Measurements from ENCODE around the gene TNFAIP8L3.
"Not testable (repeated sequence)": the region's sequence is repeated elsewhere in the genome, so short reads cannot be mapped to it uniquely, and the experiment has no call there.

TNFAIP8L3 gene

DNA sequence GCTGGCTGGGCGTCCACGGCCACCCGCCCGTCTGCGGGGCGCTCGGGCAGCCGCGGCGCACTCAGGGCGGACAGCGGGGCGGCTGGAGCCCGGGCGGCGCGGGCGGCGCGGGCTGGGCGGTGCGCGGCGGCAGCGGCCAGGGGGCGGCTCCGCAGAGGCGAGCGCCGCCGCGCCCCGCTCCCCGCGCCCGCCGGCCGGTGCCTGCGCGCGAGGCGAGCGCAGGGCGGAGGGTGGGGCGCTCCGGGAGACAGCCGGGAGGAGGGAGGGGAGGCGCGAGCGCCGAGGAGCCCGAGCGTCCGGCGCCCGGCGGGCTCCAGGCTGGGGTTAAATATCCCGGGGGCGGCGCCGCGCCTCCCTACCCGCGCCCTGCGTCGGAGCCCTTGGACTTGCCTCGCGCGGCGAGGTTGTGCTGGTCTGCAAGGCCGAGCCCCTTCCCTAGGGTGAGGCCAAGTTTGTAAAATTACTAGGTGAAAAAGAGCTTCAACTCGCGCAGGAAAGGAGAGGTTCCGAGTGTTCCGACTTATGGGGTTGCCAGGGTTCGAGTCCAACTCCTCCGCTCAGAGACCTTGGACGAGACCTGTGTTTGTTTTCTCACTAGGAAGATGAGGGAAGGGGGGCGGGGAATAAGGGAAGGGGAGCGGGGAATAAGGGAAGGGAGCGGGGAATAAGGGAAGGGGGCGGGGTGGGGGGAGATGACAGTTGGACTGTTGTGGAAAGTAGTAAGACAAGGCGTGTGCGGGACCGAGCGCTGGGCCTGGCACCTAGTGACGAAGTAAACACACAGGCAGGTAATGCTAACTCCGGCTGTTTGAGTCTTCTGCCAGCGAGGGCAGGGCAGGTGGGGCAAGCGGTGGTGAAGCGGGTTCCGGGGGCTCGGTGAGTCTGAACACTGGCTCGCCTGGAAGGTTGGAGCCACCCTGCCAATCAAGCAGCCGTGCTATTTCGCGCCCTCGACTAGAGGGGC, at the start of gene TNFAIP8L3:
TNFAIP8L3 (minus strand) TSS at position 301 of the 964 bp plus-strand sequence. CDS start 311 bp downstream, outside the sequence.
- DNase-seq (ENCODE audit: low read depth in 1 of 2, low spot score in 1 of 2) = no peak

DNA sequence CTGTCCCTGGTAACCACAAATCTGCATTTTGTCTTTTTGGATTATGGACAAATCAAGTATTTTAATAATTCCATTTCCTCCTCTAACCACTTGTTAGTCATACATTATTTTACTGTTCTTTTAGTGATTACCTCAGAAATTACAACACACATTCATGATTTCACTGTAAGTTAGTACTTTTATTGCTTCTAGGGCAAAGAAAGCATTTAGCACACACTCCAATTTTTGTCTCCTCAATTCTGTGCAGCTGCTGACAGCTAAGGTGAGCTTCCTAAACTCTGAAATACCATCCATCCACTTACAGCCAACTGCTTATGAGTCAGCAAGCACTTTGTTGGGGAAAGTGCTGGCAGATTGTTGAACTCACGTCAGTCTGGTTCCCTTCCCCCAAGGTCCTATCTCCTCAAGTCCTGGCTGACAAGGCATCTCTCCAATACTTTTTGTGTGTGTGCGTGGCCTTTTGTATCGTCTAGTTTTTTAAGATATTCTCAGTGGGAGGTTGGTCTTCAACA, 49.4 kb upstream of the TNFAIP8L3 start:
- no peak for DNase-seq (ENCODE audit: low read depth in 1 of 2, low spot score in 1 of 2)

DNA sequence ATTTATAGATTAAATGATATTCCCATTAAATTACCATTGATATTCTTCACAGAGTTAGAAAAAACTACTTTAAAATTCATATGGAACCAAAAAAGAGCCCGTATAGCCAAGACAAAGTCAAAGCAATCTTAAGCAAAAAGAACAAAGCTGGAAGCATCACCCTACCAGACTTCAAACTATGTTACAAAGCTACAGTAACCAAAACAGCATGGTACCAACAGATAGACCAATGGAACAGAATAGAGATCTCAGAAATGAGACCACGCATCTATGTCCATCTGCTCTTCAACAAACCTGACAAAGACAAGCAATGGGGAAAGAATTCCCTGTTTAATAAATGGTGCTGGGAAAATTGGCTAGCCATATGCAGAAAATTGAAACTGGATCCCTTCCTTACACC, 45.6 kb upstream of the TNFAIP8L3 start:
- not testable (repeated sequence) for DNase-seq (ENCODE audit: low read depth in 1 of 2, low spot score in 1 of 2)

DNA sequence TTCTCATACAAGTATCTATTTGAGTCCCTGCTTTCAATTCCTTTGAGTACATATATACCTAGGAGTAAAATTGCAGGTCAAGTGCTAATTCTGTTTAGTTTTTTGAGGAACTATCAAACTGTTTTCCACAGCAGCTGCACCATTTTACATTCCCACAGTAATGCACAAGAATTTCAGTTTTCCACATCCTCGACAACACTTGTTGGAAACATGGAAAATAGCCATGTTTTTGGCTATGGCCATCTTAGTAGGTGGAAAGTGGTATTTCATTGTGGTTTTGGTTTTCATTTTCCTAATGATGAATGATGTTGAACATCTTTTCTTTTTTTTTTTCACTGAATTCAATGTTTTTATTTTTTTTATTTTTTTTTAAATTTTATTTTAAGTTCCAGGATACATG, 44.4 kb upstream of the TNFAIP8L3 start:
- DNase-seq (ENCODE audit: low read depth in 1 of 2, low spot score in 1 of 2) = no peak

DNA sequence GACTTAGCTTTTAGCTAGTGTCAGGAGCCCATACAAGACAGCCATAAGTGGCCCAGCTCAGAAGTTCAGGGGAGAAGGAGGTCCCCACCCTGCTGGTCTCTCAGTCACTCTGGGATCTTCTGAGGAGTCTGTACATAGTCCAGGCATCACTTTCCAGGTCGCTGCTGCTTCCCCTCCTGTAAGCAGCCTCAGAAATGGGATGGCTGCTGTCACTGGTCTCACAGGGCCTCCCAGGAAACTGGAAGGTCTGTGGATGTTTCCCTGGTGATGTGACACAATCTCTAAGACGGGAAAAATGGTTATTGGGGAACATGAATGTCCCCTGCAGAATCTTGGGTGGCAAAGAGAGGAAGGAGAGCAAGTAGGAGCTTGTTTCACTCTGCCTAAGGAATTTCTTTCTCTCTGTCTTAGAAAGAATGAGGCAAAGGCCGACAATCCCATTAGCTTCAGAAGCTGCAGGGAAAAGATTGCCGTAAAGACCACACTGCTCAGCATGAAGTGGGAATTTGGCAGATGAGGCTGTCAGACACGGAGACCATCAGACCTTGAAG, 43.2 kb upstream of the TNFAIP8L3 start:
- no peak for DNase-seq (ENCODE audit: low read depth in 1 of 2, low spot score in 1 of 2)

DNA sequence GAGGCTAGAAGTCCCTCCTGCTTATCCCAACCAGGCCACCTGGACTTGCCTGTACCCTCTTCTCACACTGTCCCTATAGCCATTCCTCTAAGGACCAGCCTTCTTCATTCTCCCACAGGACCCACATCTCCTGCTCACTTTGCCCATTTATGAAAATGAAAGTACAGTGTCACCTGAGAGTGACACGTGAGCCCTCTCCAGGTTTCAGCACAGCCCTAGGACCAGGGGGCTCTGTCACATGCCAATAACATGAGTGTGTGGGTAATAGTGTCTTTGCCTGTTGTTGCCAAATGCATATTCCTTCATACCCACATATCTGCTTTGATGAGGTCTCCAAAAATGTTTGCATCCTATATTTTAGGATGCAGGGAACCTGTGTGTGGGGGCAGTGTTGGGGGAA, 42.3 kb upstream of the TNFAIP8L3 start:
- no peak for DNase-seq (ENCODE audit: low read depth in 1 of 2, low spot score in 1 of 2)

DNA sequence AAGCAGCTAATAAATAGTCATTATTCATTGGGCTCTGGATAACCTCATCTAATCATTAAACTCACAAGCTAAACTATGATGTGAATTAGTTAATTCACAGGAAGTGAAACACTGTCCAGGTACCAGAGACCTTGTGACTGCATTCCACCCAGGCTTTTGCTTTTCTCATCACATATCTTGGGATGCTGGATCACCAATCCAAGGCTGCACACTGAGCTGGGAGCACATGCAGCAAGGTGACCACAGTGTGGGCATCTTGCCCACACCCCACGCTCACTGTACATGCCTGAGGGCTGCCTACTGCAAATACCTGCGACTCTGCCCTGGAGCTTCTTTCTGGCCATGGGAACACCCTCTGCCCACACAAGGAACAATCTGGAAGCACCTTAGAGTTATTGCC, 40.6 kb upstream of the TNFAIP8L3 start:
- DNase-seq (ENCODE audit: low read depth in 1 of 2, low spot score in 1 of 2) = no peak

DNA sequence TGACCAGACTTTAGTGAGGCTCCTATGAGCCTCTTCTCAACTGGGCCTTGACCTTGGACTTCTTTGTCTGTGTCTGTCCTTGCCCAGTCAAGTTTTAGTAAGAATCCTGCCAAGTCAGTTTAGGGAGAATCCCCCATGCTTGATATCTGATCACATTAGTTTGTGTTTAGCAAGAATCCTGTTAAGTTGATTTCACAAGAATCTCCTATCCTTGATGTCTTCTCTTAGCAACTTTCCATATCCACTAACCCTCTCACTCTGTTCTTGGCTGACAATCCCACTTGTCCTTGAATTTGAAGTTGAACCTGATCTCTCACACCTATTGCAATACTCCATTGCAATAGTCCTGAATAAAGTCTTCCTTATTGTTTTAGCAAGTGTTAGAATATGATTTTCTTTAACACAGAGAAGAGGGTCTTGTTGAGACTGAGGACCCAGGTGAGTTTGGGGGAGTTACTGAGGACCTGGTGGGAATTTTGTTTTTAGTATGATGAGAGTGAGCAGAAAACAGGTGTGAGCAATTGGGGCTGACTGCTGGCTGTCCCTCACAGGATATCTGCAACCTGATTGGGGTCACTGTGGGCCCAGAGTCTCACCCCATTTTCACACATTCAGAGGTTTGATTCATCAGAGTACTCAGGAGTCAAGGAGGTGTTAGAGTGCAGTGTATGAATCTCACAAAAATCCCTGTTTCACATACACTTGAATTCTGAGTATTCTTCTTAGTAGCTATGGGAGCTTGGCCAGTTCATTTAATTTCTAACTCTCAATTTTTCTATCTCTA, 39.9 kb upstream of the TNFAIP8L3 start:
- no peak for DNase-seq (ENCODE audit: low read depth in 1 of 2, low spot score in 1 of 2)

DNA sequence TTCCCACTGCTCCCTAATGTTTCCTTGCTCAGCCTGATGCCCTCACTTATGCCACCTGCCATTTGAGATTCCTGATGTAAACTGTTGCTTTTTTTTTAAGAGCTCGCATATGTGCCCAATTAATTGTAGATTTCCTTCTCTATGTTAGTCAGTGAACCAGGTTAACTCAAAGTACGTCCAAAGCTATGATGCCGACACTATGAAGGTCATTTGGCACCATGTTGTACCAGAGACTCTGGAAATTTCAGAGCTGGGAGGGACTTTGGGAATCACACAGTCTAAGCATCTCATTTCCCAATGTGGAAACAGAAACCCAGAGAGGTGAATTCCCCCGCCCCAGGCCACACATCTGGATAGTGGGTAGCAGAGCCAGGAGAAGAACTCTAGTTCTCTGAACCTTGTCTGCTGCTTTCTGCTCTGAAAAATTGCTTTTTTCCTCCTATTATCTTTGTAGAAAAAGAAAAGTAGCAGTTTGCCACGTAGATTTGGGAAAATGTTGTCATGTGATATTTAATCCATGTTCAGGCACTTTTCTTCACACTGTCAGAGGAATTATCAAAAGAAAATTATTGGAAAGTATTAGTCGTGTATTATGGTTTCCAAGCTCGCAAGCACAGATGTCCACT, 38.5 kb upstream of the TNFAIP8L3 start:
- no peak for DNase-seq (ENCODE audit: low read depth in 1 of 2, low spot score in 1 of 2)

DNA sequence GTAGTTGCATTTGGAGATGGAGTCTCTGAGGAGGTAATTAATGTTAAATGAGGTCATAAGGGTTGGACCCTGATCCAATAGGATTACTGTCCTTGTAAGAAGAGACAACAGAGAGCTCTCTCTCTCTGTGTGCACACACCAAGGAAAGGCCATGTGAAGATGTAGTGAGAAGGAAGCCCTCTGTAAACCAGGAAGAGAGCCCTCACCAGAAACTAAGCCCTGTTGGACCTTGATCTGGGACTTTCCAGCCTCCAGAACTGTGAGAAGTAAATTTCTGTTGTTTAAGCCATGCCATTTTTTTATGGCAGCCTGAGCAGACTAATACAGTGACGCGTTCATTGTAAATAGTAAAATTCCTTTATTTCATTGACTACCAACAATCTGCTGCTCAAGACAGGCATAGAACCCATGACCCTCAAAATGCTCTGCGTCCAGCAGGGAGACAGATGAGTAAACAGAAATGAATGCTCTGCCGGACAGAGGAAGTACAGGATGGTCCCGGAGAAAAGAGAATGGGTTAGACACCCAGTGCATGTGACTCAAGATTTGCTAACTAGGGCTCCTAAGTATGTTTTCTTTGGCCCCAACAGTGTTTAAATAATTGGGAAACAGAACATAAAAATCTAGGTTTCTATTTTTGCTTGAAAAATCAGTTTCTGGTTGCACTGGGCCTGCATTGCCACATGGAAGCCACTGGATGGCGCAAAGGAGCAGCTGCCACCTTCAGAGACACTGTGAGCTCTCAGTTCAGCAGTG, 37.9 kb upstream of the TNFAIP8L3 start:
- DNase-seq (ENCODE audit: low read depth in 1 of 2, low spot score in 1 of 2) = no peak

DNA sequence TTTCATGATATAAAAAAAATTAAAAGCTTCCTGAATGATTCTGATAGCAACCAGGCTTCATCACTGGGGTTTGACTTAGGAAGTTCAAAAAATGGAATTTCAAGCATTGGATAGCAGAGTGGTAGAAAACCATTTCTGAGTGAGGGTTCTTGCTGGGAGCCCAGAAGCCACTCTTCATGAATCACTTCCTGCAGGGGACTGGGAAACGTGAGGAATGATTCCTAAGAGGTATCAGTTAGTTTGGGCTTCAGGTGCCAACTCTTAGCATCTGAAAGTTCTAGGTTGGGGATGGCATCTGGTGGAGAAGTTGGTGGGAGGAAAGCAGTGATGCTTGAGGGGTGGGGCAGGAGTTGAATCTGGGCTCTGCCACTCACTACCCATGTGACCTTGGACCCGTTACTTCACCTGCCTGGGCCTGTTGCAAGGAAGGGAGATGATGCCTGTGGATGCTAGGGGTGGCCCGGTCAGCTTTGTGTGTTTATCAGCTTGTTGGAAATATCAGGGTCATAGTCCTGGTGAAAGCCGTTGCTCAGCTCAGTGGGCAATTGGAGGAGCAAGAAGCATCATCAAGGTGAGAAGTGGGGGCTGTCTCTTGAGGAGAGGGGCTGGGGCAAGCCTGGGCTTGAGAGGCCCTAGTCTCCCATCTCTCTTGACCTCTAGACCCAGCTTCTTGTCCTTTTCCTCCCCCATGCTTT, 37.0 kb upstream of the TNFAIP8L3 start:
- no peak for DNase-seq (ENCODE audit: low read depth in 1 of 2, low spot score in 1 of 2)

DNA sequence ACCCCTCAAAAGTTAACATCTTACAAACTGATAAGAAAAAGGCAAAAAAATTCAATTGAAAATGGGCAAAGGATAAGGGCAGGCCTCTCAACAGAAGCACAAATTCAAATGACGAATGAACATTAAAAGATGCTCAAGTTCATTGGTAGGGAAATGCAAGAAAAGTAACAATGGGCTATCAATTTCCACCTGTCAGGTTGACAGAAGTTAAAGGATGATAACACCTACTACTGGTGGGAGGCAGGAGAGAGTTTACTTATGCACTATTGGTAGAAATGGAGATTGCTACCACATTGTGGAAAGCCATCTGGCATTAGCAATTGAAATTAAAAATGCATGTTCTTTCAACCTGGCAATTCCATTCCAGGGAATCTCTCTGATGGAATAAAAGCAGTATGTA, 35.6 kb upstream of the TNFAIP8L3 start:
- DNase-seq (ENCODE audit: low read depth in 1 of 2, low spot score in 1 of 2) = no peak

DNA sequence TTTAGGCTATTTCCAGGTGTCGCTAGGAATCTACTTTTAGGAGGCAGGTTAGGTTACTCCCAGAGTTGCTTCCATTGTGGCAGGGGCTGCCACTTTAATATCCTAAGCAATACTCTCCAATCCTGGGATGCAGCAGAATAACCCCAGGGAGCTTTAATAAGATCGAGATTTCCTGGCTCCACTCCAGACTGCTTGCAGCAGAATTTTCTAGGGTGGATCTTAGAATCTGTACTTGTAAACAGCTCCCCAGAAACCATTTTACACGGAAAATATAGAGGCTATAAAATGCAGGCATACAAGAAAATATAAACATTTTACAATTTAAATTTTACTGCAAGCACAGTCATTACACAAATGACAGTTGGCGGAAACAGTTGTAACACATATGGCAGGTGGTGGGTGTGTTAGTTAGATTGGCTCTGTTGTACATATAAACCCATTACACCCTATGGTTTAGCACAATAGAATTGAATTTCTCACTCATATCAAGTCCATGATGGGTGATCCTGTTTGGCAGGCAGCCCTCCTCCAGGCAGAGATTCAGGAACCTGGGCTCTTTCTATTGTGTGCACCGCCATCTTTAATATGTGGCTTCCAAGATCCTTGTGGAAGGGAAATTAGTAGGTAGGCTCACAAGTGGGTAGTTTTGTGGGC, 35.0 kb upstream of the TNFAIP8L3 start:
- no peak for DNase-seq (ENCODE audit: low read depth in 1 of 2, low spot score in 1 of 2)

DNA sequence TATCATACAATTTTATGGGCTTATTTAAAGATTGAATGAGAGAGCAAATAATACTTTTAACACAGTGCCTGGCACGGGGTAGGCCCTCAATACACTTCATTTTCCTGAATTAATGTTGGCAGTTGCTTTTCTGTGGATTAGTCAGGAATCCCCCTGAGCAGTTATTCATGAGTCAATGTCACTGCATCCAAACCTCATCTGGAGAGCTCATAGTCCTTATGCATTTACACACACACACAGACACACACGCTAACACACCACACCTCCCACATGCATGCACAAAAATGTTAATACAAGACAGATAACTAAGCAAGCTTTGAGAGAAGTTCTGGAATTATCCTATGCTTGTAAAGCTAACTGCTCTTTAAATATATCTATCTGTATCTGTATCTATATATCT, 34.0 kb upstream of the TNFAIP8L3 start:
- no peak for DNase-seq (ENCODE audit: low read depth in 1 of 2, low spot score in 1 of 2)

DNA sequence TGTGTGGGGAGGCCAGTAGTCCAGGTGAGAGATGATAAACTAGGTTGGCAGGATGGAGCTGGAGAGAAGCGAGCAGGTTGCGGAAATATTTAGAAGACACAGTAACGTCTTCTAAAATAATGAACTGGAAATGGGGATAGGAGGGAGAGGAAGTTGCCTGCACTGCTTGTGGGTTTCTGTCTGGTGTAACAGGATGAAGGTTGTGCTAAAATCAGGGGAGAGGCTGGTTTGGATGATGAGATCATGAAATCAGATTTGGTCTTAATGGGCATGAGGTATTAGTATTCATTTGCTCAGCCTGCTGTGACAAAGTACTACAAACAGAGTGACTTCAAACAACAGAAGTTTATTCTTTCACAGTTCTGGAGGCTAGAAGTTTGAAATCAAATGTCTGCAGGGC, 32.1 kb upstream of the TNFAIP8L3 start:
- no peak for DNase-seq (ENCODE audit: low read depth in 1 of 2, low spot score in 1 of 2)

DNA sequence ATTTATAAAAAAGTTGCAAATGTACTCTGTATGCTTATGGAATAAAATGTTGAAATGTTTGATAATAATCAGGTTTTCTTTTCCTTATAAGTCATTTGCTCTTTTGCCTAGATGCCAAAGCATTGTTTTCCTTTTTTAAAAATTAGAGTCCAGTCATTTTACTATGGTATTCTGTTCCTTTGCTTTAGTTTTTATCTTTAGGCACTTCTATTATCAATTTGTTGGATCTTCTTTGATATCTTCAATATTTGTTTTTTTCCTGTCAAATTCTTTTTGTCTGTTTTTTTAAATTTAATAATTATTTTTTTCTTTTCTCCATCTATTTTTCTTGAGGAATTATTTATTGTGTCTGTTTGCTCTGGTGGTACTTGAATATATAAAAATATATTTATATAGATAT, 28.3 kb upstream of the TNFAIP8L3 start:
- DNase-seq (ENCODE audit: low read depth in 1 of 2, low spot score in 1 of 2) = not testable (repeated sequence)

DNA sequence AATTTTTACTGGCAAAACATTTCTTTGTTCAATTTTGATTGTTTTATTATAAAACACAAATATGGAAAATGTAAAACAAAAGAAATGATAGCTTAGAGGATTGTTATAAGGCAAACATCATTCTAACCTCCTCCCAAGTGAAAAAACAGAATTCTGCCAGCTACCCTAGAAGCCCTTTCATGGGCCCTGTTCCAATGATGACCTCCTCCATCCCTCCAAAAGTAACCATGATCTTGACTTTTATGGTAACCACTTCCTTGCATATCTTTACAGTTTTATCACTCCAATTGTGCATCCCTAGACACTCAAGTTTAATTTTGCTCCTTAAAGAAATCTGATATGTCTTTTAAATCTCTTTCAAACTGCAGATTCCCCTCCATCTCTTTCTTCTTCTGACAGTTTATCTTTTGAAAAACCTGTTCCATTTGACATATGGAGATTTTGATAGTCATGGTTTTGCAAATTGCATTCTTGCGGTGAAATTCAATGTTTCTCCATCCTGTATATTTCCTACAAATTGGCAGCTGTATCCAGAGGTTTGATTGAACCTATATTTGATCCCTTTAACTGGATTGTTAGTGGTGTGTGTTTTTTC, 27.0 kb upstream of the TNFAIP8L3 start:
- no peak for DNase-seq (ENCODE audit: low read depth in 1 of 2, low spot score in 1 of 2)

DNA sequence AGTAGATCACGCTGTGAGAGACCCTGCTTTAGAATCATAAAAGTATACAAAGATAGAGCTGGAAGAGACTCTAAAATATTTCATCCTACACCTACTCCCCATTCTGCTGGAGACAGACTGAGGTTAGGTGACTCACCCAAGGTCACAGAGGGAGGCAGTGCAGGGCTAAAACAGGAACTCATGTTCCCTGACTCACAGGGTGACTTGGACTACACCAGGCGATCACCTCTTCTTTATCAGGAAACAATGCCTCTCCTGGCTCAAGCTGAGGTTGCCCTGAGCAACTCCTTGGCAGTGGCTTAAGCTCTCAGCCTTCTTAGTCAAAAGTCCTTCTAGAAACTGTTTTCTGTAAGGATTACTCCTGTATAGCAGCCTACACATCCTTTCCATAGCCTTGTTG, 26.4 kb upstream of the TNFAIP8L3 start:
- no peak for DNase-seq (ENCODE audit: low read depth in 1 of 2, low spot score in 1 of 2)

DNA sequence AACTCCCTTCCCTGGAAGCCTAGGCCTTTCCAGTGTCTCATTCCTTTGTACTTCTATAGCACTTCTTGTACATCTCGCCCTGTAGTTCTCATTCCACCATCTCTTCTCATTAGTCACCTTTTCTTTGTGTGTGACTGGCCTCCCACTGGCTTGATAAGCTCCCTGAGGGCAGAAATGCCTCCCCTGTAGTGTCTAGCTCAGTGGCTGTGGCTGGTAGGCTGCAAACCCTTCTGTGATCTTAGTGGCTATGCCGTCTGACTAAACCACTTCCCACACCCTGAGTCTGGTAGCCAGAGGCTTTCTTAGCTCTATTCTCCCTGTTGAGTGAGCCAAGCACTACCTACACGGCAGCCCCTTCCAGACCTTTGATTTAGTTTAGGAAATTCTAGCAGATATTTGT, 24.4 kb upstream of the TNFAIP8L3 start:
- no peak for DNase-seq (ENCODE audit: low read depth in 1 of 2, low spot score in 1 of 2)
